Caco-2 (cell line): ENCODE data around the gene TTLL11. TPM values are rescaled to one million over a fixed set of nuclear protein-coding genes. Genes with fewer than 3 reads are reported as not detected.
"Not testable (repeated sequence)": the region's sequence is repeated elsewhere in the genome, so short reads cannot be mapped to it uniquely, and the experiment has no call there.

Source experiments
- BruUV-seq: library from RNA; stranded (reverse); fragments of 400-500 nt; replicated peaks from 2 replicates; lab custom pipeline; 2021; lab: Mats Ljungman, UMichigan
- CTCF ChIA-PET: fragments of 300-600 bp; sonication (Branson Sonifier 250); formaldehyde crosslinking; loops from one replicate; lab custom pipeline; 2022; ENCODE audit warnings: antibody characterized with exemption; lab: Charles Lee
- POLR2A ChIA-PET: fragments of 300-600 bp; sonication (Branson Sonifier 250); formaldehyde crosslinking; loops from one replicate; lab custom pipeline; 2022; ENCODE audit warnings: antibody characterized with exemption; lab: Charles Lee
- DNase-seq, 2 experiments: peaks; one replicate each; pipeline versions ENCODE4 v3.0.0 to v3.0.0-alpha.2; 2020 to 2022
- H3K27me3 ChIP-seq: replicated peaks from 2 replicates; pipeline ENCODE4 v1.6.0; 2011; ENCODE audit warnings: low read length; ENCODE audit not compliant: control insufficient read depth, insufficient read depth
- H3K36me3 ChIP-seq: 2 replicates; pipeline ENCODE4 v1.5.1; 2011; ENCODE audit warnings: low read length; ENCODE audit not compliant: control insufficient read depth, insufficient read depth
- H3K4me1 ChIP-seq: fragments of 250-450 bp; sonication (Bioruptor Pico); 2 replicates; pipeline ENCODE4 v1.5.1; 2020; ENCODE audit warnings: mild to moderate bottlenecking
- H3K4me3 ChIP-seq: 2 replicates; pipeline ENCODE4 v1.5.1; 2011; ENCODE audit warnings: low read depth, mild to moderate bottlenecking, control low read depth, low read length
- H3K9me3 ChIP-seq: fragments of 250-450 bp; sonication (Bioruptor Pico); 2 replicates; pipeline ENCODE4 v1.5.1; 2020; ENCODE audit warnings: mild to moderate bottlenecking, moderate library complexity
- H3K27ac Mint-ChIP-seq: one replicate; pipeline ENCODE4 v1.8.0; 2022; ENCODE audit warnings: mixed read lengths; ENCODE audit not compliant: unreplicated experiment
- H3K27me3 Mint-ChIP-seq: one replicate; pipeline ENCODE4 v1.8.0; 2022; ENCODE audit warnings: mixed read lengths; ENCODE audit not compliant: insufficient read depth, unreplicated experiment
- H3K36me3 Mint-ChIP-seq: one replicate; pipeline ENCODE4 v1.8.0; 2022; ENCODE audit warnings: mild to moderate bottlenecking, mixed read lengths; ENCODE audit not compliant: insufficient read depth, unreplicated experiment
- H3K4me1 Mint-ChIP-seq: one replicate; pipeline ENCODE4 v1.8.0; 2022; ENCODE audit warnings: low read depth, mixed read lengths; ENCODE audit not compliant: unreplicated experiment
- H3K4me3 Mint-ChIP-seq: one replicate; pipeline ENCODE4 v1.8.0; 2022; ENCODE audit warnings: mild to moderate bottlenecking, moderate library complexity, mixed read lengths; ENCODE audit not compliant: unreplicated experiment
- H3K9me3 Mint-ChIP-seq: one replicate; pipeline ENCODE4 v1.8.0; 2022; ENCODE audit warnings: mixed read lengths; ENCODE audit not compliant: unreplicated experiment
- intact Hi-C: fragments of 100-400 bp; cut with micrococcal nuclease; formaldehyde crosslinking; loops from one replicate; pipeline ENCODE4 v1.10.0; 2022; ENCODE audit not compliant: unreplicated experiment
- total RNA-seq: library from RNA; stranded (reverse); gene quantifications from 2 replicates; pipeline ENCODE4 v1.2.3, GENCODE V29; 2022
- TF ChIP-seq, protein P1 (sequence below), 2 experiments: fragments of 200-600 bp in 1 of 2; IDR thresholded peaks; 1 replicate in 1 of 2; 2 replicates in 1 of 2; pipeline versions ENCODE4 v1.5.1 to v1.8.0; 2011 to 2022; ENCODE audit warnings: antibody characterized with exemption in 1 of 2, control low read depth in 1 of 2, inconsistent platforms in 1 of 2, low read depth in 1 of 2, low read length in 1 of 2, mild to moderate bottlenecking in 1 of 2, moderate library complexity in 1 of 2; ENCODE audit not compliant: insufficient read depth in 1 of 2, severe bottlenecking in 1 of 2, unreplicated experiment in 1 of 2

TTLL11 gene
- total RNA-seq, 1 experiment from 2014 or later: 4.4 TPM

DNA sequence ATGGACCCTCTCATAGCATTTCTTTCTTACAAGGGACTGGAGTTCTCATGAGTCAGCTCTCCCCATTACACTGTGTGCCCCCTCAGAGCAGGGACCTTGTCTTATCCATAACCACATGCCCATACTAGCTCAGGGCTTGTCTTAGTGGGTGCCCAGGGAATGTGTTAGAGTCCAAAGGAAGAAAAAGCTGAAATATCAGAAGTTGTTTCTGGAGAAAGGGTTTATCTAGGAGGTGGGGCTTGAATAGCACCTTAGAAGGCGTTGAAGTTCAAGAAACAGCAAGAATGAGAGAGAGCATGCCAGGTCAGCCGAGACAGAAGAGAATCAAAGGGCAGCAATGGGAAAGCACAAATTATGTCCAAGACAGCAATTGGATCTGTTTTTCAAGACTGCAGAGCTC lies 109.4 kb downstream of the TTLL11 start:
- Histone ChIP-seq H3K4me3 (no peak overlapping the region), H3K9me3 (no peaks in the 10 kb centered on the region), H3K36me3 (no peaks in the 10 kb centered on the region), H3K4me1 (no peaks in the 10 kb centered on the region), H3K27me3 (no peaks in the 10 kb centered on the region)
- Mint-ChIP-seq H3K4me3 (no peak overlapping the region), H3K9me3 (peaks cover 20% of the 10 kb centered on the region), H3K27ac (no peak overlapping the region), H3K4me1 (no peaks in the 10 kb centered on the region), H3K27me3 (no peaks in the 10 kb centered on the region), H3K36me3 (no peaks in the 10 kb centered on the region)
- intact Hi-C loops: no loop called here
- TF ChIP-seq, protein P1, sequence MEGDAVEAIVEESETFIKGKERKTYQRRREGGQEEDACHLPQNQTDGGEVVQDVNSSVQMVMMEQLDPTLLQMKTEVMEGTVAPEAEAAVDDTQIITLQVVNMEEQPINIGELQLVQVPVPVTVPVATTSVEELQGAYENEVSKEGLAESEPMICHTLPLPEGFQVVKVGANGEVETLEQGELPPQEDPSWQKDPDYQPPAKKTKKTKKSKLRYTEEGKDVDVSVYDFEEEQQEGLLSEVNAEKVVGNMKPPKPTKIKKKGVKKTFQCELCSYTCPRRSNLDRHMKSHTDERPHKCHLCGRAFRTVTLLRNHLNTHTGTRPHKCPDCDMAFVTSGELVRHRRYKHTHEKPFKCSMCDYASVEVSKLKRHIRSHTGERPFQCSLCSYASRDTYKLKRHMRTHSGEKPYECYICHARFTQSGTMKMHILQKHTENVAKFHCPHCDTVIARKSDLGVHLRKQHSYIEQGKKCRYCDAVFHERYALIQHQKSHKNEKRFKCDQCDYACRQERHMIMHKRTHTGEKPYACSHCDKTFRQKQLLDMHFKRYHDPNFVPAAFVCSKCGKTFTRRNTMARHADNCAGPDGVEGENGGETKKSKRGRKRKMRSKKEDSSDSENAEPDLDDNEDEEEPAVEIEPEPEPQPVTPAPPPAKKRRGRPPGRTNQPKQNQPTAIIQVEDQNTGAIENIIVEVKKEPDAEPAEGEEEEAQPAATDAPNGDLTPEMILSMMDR (IDR thresholded peaks at IDR 0.05; ENCODE audit: insufficient read depth in 1 of 2, low read depth in 1 of 2, low read length in 1 of 2, severe bottlenecking in 1 of 2, unreplicated experiment in 1 of 2): no peak
- no peak for DNase-seq
- ChIA-PET CTCF (no interaction called here), POLR2A (no interaction called here)
- no TSS peak for BruUV-seq

DNA sequence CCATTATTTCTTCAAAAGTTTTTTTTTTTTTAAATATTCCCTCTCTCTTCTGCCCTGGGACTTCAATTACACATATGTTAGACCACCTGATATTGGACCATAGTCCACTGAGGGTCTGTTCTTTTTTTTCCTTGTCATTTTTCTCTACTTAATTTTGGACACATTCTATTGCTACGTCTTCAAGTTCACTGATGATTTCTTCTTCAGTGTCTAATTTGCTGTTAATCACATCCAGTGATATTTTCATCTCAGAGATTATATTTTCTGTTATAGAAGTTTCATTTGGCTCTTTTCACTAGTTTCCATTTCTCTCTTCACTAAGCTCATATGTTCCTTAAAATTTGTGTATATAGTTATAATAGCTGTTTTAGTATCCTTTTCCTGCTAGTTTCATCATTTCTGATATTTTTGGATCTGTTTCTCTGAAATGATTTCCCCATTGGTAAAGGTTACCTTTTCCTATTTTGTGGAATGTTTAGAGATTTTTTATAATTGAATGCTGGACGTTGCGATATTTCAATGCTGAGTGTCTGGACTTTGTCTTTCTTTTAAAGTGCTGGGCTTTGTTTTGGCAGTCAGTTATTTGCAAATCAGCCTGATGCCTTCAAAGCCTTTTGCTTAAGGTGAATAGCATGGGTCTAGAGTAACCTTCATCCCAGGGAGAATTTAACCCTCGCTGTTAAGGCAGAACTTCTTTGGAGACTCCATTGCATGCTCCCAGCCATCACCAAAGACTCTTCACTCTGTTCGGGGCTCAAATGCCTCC lies 111.8 kb downstream of the TTLL11 start:
- H3K9me3 ChIP-seq: no peaks in the 10 kb centered on the region
- H3K4me3 ChIP-seq: no peak overlapping the region
- no peaks in the 10 kb centered on the region for H3K36me3 ChIP-seq
- ChIA-PET POLR2A (no interaction called here), CTCF (interaction anchor here (0.7 kb wide), 1 partner anchor 33 kb away, joined by 3 read pairs; no protein-coding TSS in a partner anchor)
- no peaks in the 10 kb centered on the region for H3K27me3 ChIP-seq
- TF ChIP-seq, protein P1 (IDR thresholded peaks at IDR 0.05; ENCODE audit: insufficient read depth in 1 of 2, low read depth in 1 of 2, low read length in 1 of 2, severe bottlenecking in 1 of 2, unreplicated experiment in 1 of 2): no peak
- Mint-ChIP-seq H3K4me1 (peaks cover 3% of the 10 kb centered on the region), H3K4me3 (no peak overlapping the region), H3K27me3 (no peaks in the 10 kb centered on the region), H3K9me3 (peaks cover 20% of the 10 kb centered on the region), H3K36me3 (no peaks in the 10 kb centered on the region), H3K27ac (no peak overlapping the region)
- peaks cover 4% of the 10 kb centered on the region for H3K4me1 ChIP-seq
- intact Hi-C loops: no loop called here
- no TSS peak for BruUV-seq
- DNase-seq: no peak

DNA sequence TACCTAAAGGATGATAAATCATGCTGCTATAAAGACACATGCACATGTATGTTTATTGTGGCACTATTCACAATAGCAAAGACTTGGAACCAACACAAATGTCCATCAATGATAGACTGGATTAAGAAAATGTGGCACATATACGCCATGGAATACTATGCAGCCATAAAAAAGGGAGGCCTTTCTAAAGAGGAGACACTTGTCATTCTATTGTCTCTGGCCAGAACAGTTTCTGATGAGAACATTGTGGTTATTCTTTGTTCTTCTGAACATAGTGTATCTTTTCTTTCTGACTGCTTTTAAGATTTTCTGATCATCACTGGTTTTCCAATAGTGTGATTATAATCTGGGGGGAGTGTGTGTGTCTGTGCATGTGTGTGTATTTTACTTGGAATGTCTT lies 112.4 kb downstream of the TTLL11 start:
- H3K36me3 ChIP-seq, H3K4me3 ChIP-seq, H3K27me3 ChIP-seq, BruUV-seq, H3K4me3 Mint-ChIP-seq, DNase-seq, H3K4me1 ChIP-seq, H3K27ac Mint-ChIP-seq, H3K27me3 Mint-ChIP-seq, H3K9me3 ChIP-seq, POLR2A ChIA-PET, intact Hi-C loops, CTCF ChIA-PET, H3K4me1 Mint-ChIP-seq, H3K36me3 Mint-ChIP-seq: not testable (repeated sequence)
- H3K9me3 Mint-ChIP-seq: peaks cover 20% of the 10 kb centered on the region
